Measurements from ENCODE around the gene EFCAB6. TPM values are rescaled to one million over a fixed set of nuclear protein-coding genes. Genes with fewer than 3 reads are reported as not detected.

EFCAB6 gene
- total and polyA plus RNA-seq, 2 of the 13 experiments (the other 11 are each of a cell fraction or from before 2014, with no cell fraction given) = not detected

GRCh38 chr22:43635101-43635500, 177.0 kb downstream of the EFCAB6 start (continued):
- TF ChIP-seq LRRFIP1 (CRISPR knock-in tag; conservative IDR thresholded peaks at IDR 0.05) = no peak

GRCh38 chr22:43634316-43634715, 177.8 kb downstream of the EFCAB6 start:
- Histone ChIP-seq H3K4me2 (ENCODE audit: low read depth, low read length) (no peak overlapping the region), H4K20me1 (ENCODE audit: insufficient read depth, low read length) (no peaks in the 10 kb centered on the region), H3K9me3 (ENCODE audit: low read length) (peaks cover 10% of the 10 kb centered on the region), H3K79me2 (ENCODE audit: insufficient read depth, low read length) (no peaks in the 10 kb centered on the region), H3K4me1 (ENCODE audit: insufficient read depth, low read length) (no peaks in the 10 kb centered on the region), H3K27ac (ENCODE audit: extremely low read length, insufficient read depth, low read length) (no peak overlapping the region), H3K9ac (ENCODE audit: insufficient read depth, low read depth, low read length) (no peak overlapping the region), H2AFZ (ENCODE audit: low read length) (no peak overlapping the region), H3K36me3 (replicated peaks in 1 of 2; ENCODE audit: control insufficient read depth in 1 of 2, insufficient read depth in 2 of 2, low read length in 2 of 2) (no peaks in the 10 kb centered on the region), H3K27me3 (ENCODE audit: control insufficient read depth in 1 of 2, insufficient read depth in 2 of 2, low read length in 2 of 2) (peaks cover 3 to 16% of the 10 kb centered on the region in 2 experiments; a peak in 3 of 5 replicates), H3K4me3 (replicated peaks in 1 of 3; ENCODE audit: insufficient read depth in 1 of 3, low read depth in 2 of 3, low read length in 3 of 3) (no peak overlapping the region)
- FAIRE-seq (no peak), ATAC-seq (no peak), DNase-seq (ENCODE audit: low spot score) (no peak)
- in situ Hi-C loops (cut with HindIII; ENCODE audit: extremely low pct_ligation_motif_present, low pct_unique_long_range_greater_than_20kb) (no loop called here), intact Hi-C loops (cut with micrococcal nuclease; ENCODE audit: unreplicated experiment) (no loop called here)
- BruUV-seq (replicated peaks) = no TSS peak
- ChIA-PET CTCF (ENCODE audit: low intra/inter-chr PET ratio, low total read pairs) (no interaction called here), POLR2A (no interaction called here)
- 0% methylated on average over 1 of the region's 4 CpGs for WGBS (ENCODE audit: low lambda C conversion rate)
- TF ChIP-seq ZFP82 (CRISPR knock-in tag; IDR thresholded peaks at IDR 0.05; ENCODE audit: borderline replicate concordance) (no peak), ZNF609 (CRISPR knock-in tag; IDR thresholded peaks at IDR 0.05; ENCODE audit: borderline replicate concordance) (no peak), NCOA5 (CRISPR knock-in tag; IDR thresholded peaks at IDR 0.05) (no peak), CEBPB (IDR thresholded peaks at IDR 0.05; ENCODE audit: borderline replicate concordance, low read depth, low read length) (no peak), ZC3H4 (CRISPR knock-in tag; IDR thresholded peaks at IDR 0.05; ENCODE audit: borderline replicate concordance) (no peak), REXO4 (CRISPR knock-in tag; IDR thresholded peaks at IDR 0.05; ENCODE audit: borderline replicate concordance) (no peak), ZNF572 (CRISPR knock-in tag; IDR thresholded peaks at IDR 0.05) (no peak), ZSCAN31 (CRISPR knock-in tag; IDR thresholded peaks at IDR 0.05; ENCODE audit: low read depth) (no peak), REL (CRISPR knock-in tag; conservative IDR thresholded peaks at IDR 0.05) (no peak), ZMYM2 (CRISPR knock-in tag; IDR thresholded peaks at IDR 0.05) (no peak), AFF4 (CRISPR knock-in tag; IDR thresholded peaks at IDR 0.05) (no peak), MIER2 (CRISPR knock-in tag; IDR thresholded peaks at IDR 0.05) (no peak)

All from HepG2 (cell line).